GM08714 (cell line): ENCODE results near the gene DCAF5.
"Not testable (repeated sequence)": the region's sequence is repeated elsewhere in the genome, so short reads cannot be mapped to it uniquely, and the experiment has no call there.

Experiments used
- H3K4me3 ChIP-seq: fragments of 200-500 bp; sonication (Bioruptor generic); 2 replicates; pipeline ENCODE4 v1.5.1; 2014; ENCODE audit warnings: mild to moderate bottlenecking, low read length, inconsistent platforms
- ZNF274 ChIP-seq: IDR thresholded peaks from 2 replicates; pipeline ENCODE4 v1.6.1; 2012; ENCODE audit warnings: mild to moderate bottlenecking, low read depth, low read length

DCAF5 gene, protein sequence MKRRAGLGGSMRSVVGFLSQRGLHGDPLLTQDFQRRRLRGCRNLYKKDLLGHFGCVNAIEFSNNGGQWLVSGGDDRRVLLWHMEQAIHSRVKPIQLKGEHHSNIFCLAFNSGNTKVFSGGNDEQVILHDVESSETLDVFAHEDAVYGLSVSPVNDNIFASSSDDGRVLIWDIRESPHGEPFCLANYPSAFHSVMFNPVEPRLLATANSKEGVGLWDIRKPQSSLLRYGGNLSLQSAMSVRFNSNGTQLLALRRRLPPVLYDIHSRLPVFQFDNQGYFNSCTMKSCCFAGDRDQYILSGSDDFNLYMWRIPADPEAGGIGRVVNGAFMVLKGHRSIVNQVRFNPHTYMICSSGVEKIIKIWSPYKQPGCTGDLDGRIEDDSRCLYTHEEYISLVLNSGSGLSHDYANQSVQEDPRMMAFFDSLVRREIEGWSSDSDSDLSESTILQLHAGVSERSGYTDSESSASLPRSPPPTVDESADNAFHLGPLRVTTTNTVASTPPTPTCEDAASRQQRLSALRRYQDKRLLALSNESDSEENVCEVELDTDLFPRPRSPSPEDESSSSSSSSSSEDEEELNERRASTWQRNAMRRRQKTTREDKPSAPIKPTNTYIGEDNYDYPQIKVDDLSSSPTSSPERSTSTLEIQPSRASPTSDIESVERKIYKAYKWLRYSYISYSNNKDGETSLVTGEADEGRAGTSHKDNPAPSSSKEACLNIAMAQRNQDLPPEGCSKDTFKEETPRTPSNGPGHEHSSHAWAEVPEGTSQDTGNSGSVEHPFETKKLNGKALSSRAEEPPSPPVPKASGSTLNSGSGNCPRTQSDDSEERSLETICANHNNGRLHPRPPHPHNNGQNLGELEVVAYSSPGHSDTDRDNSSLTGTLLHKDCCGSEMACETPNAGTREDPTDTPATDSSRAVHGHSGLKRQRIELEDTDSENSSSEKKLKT

DNA sequence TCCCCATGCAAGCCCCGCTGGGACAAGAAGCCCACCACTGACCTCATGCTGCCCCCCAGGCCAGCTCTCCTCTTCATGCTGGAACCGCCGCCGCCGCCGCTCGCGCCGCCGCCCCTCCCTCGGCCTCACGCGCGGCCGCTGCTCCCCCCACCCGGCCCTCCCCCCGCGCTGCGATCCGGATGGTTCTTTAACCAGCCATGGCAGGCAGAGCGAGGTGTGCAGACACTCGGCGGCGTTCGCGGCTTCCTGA lies at the start of gene DCAF5:
Gene DCAF5 (minus strand): TSS at position 218 of the 250 bp plus-strand sequence. CDS start 141 bp downstream, at position 77.
- peak within 1 kb of the TSS; percentile 88 for H3K4me3 ChIP-seq
- no peak for TF ChIP-seq ZNF274

DNA sequence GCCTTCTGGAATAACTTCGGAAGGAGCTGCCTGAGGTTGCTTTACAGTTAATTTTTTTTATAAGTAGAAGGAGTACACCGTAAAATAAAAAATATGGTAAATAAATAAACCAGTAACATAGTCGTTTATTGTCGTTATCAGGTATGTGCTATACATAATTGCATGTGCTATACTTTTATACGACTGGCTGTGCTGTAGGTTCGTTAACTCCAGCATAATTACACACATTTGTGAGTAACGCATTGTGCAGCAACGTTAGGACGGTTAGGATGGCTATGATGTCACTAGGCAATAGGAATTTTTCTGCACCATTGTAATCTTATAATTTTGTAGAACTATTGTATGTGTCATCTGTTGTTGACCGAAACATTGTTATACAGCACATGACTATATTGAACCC lies 46.9 kb upstream of the DCAF5 start:
- no peak overlapping the region for H3K4me3 ChIP-seq
- no peak for TF ChIP-seq ZNF274

DNA sequence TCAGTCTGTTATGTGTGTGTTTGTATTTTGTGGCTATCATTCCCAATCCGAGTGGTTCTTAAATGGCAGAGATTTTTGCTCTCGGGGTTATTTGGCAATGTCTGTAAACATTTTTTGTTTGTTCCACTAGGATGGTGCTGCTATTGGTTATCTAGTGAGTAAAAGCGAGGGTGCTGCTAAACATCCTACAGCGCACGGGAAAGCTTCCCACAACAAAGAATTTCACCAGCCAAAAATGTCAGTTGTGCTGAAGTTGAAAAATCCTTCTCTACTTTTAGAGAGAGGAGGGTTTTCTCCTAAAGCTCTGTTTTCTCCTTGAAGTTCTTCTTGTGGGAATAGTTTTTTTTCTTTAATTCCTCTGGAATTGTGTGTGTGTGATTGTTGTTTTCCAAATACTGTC lies 40.8 kb upstream of the DCAF5 start:
- H3K4me3 ChIP-seq, result no peak overlapping the region
- no peak for TF ChIP-seq ZNF274

DNA sequence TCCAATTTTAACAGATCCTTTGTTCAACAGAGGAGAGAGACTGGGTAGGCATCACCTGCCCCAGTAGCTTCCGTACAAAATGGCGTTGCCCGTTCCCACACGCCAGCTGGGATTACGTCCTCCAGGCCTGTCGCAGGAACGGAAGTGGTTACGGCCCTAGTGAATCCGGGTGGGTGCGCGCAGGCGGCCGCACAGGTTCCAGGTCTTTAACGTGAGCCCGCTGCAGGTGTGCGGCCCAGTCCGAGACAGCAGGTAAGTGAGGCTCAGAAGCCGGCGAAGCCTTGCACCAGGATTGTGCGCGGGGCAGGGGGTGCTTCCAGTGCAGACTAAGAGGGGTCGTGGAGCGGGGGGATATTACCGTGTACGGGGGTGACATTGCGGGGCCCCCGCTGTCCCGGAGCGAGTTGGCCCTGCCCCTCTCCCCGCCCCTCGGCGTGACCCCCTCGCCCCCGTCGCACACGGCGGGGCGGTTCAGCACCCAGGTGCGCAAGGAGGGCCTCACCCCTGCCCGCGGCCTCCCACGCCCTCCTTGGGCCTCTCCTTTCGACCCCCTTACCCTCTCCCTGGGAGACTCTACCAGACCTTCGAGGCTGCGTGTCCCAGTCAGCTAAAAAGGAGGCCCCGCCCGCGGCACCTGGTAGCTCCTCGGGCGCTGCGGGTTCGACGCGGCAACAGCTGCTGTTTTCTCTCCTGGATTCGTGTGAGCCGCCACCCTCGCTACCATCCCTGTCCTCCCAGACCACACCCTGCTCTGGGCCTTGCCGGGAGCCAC lies 38.6 kb upstream of the DCAF5 start, which contains the start of gene EXD2:
Gene EXD2 (plus strand): TSS at position 159 of the 772 bp plus-strand sequence. CDS start 17,973 bp downstream, outside the sequence.
- no peak for TF ChIP-seq ZNF274
- peak within 1 kb of the TSS; percentile 81 for H3K4me3 ChIP-seq

DNA sequence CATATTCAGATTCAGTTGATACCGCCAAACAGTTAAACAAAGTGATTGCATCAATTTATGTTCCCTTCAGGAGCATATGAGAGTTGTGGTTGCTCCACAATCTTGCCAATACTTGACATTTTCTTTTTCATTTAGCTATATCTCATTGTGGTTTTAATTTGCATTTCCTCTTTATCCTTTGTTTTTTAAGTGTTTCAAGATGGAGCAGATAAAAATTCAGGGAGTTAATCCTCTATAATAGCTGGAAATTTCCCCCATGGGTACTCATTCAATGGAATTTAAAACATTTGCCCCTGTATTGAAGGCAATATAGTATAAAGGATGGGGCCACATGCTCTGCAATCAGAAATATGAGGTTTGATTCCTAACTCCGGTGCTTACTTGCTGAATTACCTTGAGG lies 37.3 kb upstream of the DCAF5 start:
- no peak for TF ChIP-seq ZNF274
- no peak overlapping the region for H3K4me3 ChIP-seq

DNA sequence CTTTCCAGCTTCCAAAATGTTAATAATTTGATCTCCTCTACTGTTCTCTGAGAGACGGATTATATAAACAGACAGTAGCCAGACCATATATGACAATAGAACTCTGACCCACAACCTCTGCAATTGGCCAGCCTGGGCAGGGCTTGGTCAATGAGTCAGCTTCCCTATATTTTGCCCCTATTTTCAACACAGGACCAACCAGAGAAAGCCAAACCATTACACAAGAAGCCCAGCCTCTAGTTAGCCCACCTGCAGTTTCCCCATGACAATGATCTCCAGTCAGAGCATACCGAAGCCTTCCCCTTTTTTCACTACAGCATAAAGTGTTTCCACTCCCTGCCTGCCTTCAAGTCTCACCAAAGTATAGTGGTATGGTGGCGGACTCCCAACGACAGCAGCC lies 30.8 kb upstream of the DCAF5 start:
- no peak overlapping the region for H3K4me3 ChIP-seq
- no peak for TF ChIP-seq ZNF274

DNA sequence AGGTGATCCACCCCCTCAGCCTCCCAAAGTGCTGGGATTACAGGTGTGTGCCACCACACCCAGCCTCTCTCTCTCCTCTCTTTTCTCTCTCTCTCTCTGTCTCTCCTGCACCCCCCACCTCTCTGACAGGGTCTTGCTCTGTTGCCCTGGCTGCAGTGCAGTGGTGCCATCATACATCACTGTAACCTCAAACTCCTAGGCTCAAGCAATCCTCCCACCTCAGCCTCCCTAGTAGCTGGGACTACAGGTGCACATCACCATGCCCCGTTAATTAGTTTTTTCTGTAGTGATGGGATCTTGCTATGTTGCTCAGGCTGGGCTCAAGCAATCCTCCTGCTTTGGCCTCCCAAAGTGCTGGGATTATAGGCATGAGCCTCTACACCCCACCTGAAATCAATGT lies 29.7 kb upstream of the DCAF5 start:
- not testable (repeated sequence) for H3K4me3 ChIP-seq

DNA sequence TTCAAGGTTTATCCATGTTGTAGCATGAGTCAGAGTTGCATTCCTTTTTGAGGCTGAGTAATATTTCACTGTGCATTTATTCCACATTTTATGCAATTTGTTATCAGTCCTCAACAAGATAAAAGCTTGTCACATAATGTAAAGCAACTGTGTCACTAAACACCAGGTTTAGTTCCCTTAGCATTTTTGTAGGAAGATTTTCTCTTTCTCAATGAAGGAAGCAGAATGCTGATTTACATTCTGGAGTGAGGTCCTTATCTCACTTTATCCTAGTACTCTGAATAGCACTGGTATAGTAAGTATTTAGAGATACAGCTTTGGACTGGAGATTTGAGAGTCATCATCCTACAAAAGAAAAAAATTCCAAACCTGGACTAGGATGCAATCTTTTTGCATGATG lies 28.6 kb upstream of the DCAF5 start:
- no peak overlapping the region for H3K4me3 ChIP-seq
- no peak for TF ChIP-seq ZNF274

DNA sequence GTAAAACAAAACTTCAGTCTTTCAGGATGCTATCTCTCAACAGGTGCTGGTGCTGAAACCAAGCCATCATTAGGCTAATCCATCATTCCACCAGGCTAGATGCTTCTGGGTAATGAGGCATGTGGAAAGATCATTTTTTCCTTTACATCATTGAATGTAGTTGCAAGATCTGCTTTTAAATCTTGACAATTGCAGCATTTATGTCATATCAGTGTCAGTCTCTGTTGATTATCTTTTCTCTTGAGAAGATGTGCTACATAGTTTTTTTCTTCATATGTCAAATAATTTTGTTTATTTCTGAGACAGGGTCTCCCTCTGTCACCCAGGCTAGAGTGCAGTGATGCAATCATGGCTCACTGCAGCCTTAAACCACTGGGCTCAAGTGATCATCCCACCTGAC lies 22.2 kb upstream of the DCAF5 start:
- no peak overlapping the region for H3K4me3 ChIP-seq
- no peak for TF ChIP-seq ZNF274

DNA sequence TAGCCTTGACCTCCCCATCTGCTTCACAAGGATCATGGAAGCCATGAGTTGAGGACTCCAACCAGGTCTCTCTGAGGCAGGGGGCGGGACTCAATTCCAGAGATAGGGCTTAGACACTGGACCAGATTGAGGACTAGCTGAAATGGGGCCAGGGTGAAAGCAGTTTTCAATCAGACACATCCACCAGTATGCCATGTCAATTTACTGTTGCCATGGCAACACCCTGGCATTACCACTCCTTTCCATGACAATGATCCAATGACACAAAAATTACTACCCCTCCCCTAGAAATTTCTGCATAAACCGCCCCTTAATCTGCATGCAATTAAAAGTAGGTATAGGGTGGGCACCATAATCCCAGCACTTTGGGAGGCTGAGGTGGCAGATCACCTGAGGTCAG lies 18.6 kb upstream of the DCAF5 start:
- no peak for TF ChIP-seq ZNF274
- no peak overlapping the region for H3K4me3 ChIP-seq

DNA sequence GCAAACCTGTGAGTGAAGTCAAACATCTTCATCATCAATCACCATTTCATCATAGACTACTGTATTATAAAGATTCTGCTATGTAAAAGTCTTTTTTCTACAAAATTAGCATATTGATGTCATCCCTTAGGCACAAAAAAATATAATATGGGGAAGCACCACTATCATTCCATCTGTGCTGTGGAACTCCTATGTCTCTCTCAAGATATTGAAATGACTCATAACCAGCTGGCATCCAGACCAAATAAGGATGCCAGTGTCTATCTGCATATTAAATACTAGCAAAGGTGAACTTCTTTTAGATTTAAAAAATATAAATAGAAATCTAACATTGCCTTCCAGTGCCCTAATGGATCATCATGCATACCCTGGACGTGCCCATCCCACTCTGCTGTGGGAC lies 17.9 kb upstream of the DCAF5 start:
- no peak overlapping the region for H3K4me3 ChIP-seq
- no peak for TF ChIP-seq ZNF274

DNA sequence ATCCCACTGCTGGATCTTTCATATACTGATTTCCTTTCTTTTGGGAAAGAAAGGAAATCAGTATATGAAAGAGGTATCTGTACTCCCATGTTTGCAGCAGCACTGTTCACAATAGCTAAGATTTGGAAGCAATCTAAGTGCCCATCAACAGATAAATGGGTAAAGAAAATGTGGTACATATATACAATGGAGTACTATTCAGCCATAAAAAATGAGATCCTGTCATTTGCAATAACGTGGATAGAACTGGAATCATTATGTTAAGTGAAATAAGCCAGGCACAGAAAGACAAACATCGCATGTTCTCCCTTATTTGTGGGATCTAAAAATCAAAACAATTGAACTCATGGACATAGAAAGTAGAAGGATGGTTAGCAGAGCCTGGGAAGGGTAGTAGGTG lies 12.9 kb upstream of the DCAF5 start:
- H3K4me3 ChIP-seq, result not testable (repeated sequence)

DNA sequence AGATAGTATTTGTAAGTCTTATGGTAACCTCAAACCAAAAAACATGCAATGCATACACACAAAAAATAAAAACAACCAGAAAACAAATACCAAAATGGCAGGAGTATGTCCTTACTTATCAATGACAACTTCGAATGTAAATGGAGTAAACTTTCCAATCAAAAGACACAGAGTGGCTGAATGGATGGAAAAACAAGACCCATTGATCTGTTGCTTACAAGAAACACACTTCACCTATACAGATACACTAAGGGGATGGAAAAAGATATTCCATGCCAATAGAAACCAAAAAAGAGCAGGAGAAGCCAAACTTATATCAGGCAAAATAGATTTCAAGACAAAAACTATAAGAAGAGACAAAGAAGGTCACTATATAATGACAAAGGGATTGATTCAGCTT lies 8.7 kb upstream of the DCAF5 start:
- TF ChIP-seq ZNF274, result no peak
- H3K4me3 ChIP-seq, result no peak overlapping the region

DNA sequence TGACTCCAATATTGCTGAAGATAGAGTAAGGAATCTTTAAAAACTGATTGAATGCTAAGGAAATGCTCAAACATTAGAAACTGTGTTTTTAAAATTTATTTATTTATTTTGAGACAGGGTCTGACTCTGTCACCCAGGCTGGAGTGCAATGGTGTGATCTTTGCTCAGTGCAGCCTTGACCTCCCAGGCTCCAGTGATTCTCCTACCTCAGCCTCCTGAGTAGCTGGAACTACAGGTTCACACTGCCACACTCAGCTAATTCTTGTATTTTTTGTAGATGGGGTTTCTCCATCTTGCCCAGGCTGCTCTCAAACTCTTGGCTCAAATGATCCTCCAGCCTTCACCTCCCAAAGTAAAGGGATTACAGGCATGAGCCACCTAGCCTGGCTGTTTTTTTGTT lies 3.3 kb upstream of the DCAF5 start:
- no peak overlapping the region for H3K4me3 ChIP-seq
- TF ChIP-seq ZNF274, result no peak

DNA sequence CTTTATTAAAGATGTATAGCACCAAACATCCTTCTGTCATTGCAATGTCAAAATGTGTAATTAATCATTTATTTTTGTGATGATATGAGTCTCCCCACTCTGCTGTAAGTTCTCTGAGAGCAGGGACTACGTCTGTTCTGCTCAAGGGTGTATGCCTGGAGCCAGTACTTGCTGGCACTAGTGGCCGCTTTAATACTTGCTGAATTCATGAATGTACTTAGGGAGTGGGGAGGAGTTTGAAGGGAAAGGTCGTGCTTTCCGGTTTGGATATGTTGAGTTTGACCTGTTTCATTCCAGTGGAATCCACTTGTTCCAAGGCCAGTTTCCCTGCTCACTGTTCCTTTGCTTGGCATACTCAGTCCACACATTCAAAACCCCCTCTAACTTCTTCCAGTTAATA lies 1.9 kb upstream of the DCAF5 start:
- TF ChIP-seq ZNF274, result no peak

DNA sequence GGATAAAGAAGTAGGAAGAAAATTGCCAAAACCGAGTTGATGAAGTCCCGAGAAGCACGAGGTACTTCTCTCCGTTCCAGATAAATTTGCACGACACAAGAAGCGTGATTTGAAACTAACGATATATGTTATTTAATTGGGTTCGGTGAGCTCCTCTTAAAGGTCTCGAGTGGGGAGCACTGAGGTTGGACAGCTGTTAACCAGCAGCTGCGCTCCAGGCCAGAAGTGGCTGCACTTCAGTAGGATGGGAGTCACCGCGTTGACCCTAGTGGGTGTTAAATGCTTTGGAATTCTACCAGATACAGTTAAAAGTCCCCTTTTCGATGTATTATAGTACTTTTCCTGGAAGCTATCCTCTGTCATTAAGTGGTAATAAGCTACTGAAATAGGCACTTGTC lies 953 bp upstream of the DCAF5 start:
- H3K4me3 ChIP-seq, result peak overlapping the region; percentile 70
- no peak for TF ChIP-seq ZNF274

More for the DNA sequence above, 1.9 kb upstream of the DCAF5 start:
- H3K4me3 ChIP-seq, result no peak overlapping the region
